ENCODE measurements around the gene TTLL1. TPM values are rescaled to one million over a fixed set of nuclear protein-coding genes. Genes with fewer than 3 reads are reported as not detected.

TTLL1 gene
- total and polyA plus RNA-seq, 9 of the 15 experiments (the other 6 are each of a cell fraction or from before 2014, with no cell fraction given) = 0.06 to 0.85 (median 0.17) TPM

- no peak for TF ChIP-seq CHD7 (IDR thresholded peaks at IDR 0.05; ENCODE audit: low read depth, low read length)
- no peak for TF ChIP-seq SOX6 (IDR thresholded peaks at IDR 0.05)
- no peak for TF ChIP-seq MCM3 (IDR thresholded peaks at IDR 0.05)
- no peak for TF ChIP-seq HES1 (IDR thresholded peaks at IDR 0.05; ENCODE audit: low read depth)
- no peak for TF ChIP-seq CHAMP1 (IDR thresholded peaks at IDR 0.05)
- TF ChIP-seq CBX5 (IDR thresholded peaks at IDR 0.05; ENCODE audit: borderline replicate concordance, low read depth) = no peak
- no peak for TF ChIP-seq ZNF561 (CRISPR knock-in tag; conservative IDR thresholded peaks at IDR 0.05)
- no peak for TF ChIP-seq KAT2B (IDR thresholded peaks at IDR 0.05; ENCODE audit: low read depth, low read length)
- peak; percentile 77 for TF ChIP-seq VEZF1 (CRISPR knock-in tag; IDR thresholded peaks at IDR 0.05)
- TF ChIP-seq RB1 (IDR thresholded peaks at IDR 0.05; ENCODE audit: low read depth) = peak; percentile 53
Measured at GRCh38 chr22:43014869-43015676, 74.1 kb downstream of the TTLL1 start, which contains the start of gene PACSIN2 (continued).

Measured in K562 (cell line).